SJCRH30 (cell line): Measurements from ENCODE around the gene KCND3. TPM values are rescaled to one million over a fixed set of nuclear protein-coding genes. Genes with fewer than 3 reads are reported as not detected.
A peak's percentile ranks its signal among the peaks of the same experiment; 100 is the strongest.

Experiments
- DNase-seq, 2 experiments: peaks; one replicate each; pipeline ENCODE4 v3.0.0-alpha.2; 2015 to 2020
- H3K27ac ChIP-seq: fragments of 250-450 bp; sonication (Bioruptor Pico); 2 replicates; pipeline ENCODE4 v1.5.1; 2020; ENCODE audit warnings: mild to moderate bottlenecking, moderate library complexity
- H3K27me3 ChIP-seq: fragments of 250-450 bp; sonication (Bioruptor Pico); 2 replicates; pipeline ENCODE4 v1.5.1; 2020; ENCODE audit warnings: mild to moderate bottlenecking, moderate library complexity
- H3K36me3 ChIP-seq: fragments of 250-450 bp; sonication (Bioruptor Pico); 2 replicates; pipeline ENCODE4 v1.5.1; 2020; ENCODE audit warnings: mild to moderate bottlenecking, moderate library complexity
- H3K4me1 ChIP-seq: fragments of 250-450 bp; sonication (Bioruptor Pico); 2 replicates; pipeline ENCODE4 v1.5.1; 2020; ENCODE audit warnings: mild to moderate bottlenecking, moderate library complexity
- H3K4me3 ChIP-seq: fragments of 250-450 bp; sonication (Bioruptor Pico); 2 replicates; pipeline ENCODE4 v1.5.1; 2020; ENCODE audit warnings: mild to moderate bottlenecking, moderate library complexity
- H3K9me3 ChIP-seq: fragments of 250-450 bp; sonication (Bioruptor Pico); replicated peaks from 2 replicates; pipeline ENCODE4 v1.5.1; 2020; ENCODE audit warnings: mild to moderate bottlenecking, moderate library complexity
- total RNA-seq: library from RNA; depleted of rRNA; stranded (reverse); fragments of >200 nt; shearing (Covaris generic); gene quantifications from 2 replicates; pipeline ENCODE4 v1.2.3, GENCODE V29; 2014

The KCND3 gene
- total RNA-seq, 1 experiment from 2014 or later = 5.1 TPM

GRCh38 chr1:111762332-111762731 lies 227.1 kb downstream of the KCND3 start:
- no peak overlapping the region for H3K4me3 ChIP-seq
- H3K4me1 ChIP-seq = no peaks in the 10 kb centered on the region; the same call in 1 of the 2 replicates
- H3K27ac ChIP-seq = no peak overlapping the region
- H3K9me3 ChIP-seq = no peaks in the 10 kb centered on the region
- peaks cover 75% of the 10 kb centered on the region for H3K36me3 ChIP-seq
- H3K27me3 ChIP-seq = no peaks in the 10 kb centered on the region
- no peak for DNase-seq

- no peak for DNase-seq
- no peaks in the 10 kb centered on the region; the same call in 1 of the 2 replicates for H3K4me1 ChIP-seq
- H3K9me3 ChIP-seq = no peaks in the 10 kb centered on the region
- no peak overlapping the region for H3K27ac ChIP-seq
- peaks cover 72% of the 10 kb centered on the region for H3K36me3 ChIP-seq
- no peaks in the 10 kb centered on the region for H3K27me3 ChIP-seq
- no peak overlapping the region for H3K4me3 ChIP-seq
Observed at GRCh38 chr1:111761717-111762116, 227.8 kb downstream of the KCND3 start.

DNA sequence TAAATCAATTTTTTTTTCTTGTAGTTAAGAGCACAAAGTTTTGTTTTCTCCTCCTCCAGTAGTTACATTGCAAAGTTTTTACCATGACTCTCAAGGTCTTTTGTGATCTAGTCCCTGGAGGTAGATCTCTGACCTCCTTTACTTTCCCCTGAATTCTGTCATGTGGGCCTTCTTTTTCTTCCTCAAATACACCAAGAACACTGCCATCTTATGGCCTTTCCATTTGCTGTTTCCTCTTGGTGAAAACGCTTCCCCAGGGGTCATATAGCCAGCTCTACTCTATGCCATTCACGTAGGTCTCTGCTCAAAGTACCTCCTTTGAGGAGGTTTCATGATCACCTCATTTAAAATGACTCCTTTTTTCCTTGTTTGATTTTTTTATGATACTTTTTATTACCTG lies 231.1 kb downstream of the KCND3 start:
- Histone ChIP-seq H3K36me3 (peaks cover 46% of the 10 kb centered on the region), H3K27me3 (no peaks in the 10 kb centered on the region), H3K4me3 (no peak overlapping the region), H3K4me1 (peaks cover 5% of the 10 kb centered on the region), H3K9me3 (no peaks in the 10 kb centered on the region), H3K27ac (no peak overlapping the region)
- no peak for DNase-seq

DNA sequence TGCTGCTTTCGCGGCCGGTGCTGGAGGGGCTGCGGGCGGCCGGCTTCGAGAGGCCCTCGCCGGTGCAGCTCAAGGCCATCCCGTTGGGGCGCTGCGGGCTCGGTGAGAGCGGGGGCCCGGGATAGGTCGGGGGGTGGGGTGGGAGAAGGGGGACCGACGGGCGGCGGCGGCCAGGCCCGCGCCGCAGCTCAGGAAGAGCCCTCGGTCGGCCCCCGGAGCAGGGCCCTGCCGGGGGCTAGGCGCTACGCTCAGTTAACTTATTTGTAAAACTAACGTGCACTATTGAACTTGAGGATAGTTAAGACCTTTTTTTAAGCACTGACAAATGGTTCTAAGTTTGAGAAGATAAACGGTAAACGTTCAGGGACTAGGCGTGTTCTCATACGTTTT lies 233.3 kb downstream of the KCND3 start:
- Histone ChIP-seq H3K36me3 (peaks cover 28% of the 10 kb centered on the region), H3K27me3 (no peaks in the 10 kb centered on the region), H3K4me3 (peak overlapping the region; percentile 98), H3K27ac (peak overlapping the region; percentile 85), H3K4me1 (peaks cover 5% of the 10 kb centered on the region), H3K9me3 (no peaks in the 10 kb centered on the region)
- no peak for DNase-seq

DNA sequence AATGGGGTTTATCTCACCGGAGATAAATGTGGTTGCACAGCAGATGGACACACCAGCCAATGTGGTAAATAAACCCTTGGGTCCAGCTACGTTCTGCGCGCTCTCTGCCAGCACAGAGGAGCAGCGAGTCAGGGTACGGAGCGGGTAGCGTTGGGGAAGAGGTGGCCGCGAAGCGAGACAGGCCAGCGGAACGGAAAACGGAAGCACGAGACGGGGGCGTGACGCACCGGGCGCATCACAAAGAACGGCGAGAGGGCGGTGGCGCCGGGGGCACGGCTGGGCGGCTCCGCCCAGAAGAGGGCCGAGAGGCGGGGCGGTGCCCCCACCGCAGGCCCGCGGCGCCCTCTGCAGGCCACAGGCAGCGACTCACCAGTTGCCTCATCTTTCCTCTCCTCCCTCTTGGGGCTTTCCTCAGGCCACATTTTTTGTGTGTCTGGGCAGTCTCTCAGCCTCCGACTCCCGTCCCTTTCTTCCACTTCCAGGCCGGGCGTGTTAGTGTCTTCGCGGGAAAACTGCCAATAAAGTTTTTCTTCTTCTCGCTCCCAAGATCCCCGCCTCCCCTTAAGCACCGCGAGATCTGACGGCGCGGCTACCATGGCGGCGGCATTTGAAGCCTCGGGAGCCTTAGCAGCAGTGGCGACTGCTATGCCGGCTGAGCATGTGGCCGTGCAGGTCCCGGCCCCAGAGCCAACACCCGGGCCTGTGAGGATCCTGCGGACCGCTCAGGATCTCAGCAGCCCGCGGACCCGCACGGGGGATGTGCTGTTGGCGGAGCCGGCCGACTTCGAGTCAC lies 233.9 kb downstream of the KCND3 start, which contains the start of gene DDX20:
Gene DDX20, plus strand, starts transcription at position 571 of the 793 bp plus-strand sequence. Its CDS starts 24 bp downstream, at position 595.
- peak; percentile 91 to 97 for DNase-seq
- peaks cover 22% of the 10 kb centered on the region for H3K36me3 ChIP-seq
- no peaks in the 10 kb centered on the region for H3K9me3 ChIP-seq
- peak within 1 kb of the TSS; percentile 85 for H3K27ac ChIP-seq
- peaks cover 5% of the 10 kb centered on the region for H3K4me1 ChIP-seq
- H3K27me3 ChIP-seq = no peaks in the 10 kb centered on the region
- peak within 1 kb of the TSS; percentile 98 for H3K4me3 ChIP-seq

DNA sequence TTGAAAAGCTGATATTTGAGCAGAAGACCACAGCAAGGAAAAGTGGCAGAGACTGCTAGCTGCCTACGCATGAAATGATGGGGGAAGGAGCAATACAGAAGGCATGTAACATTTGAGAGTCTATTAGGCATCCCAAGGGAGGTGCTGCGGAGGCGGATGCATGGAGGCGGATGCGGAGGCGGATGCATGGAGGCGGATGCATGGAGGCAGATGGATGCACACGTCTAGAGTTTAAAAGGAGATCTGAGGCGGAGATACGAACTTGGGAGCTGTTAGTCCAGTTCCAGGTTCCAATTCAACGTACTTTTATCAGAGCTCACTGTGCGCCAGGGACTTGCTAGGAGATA lies 234.5 kb downstream of the KCND3 start:
- Histone ChIP-seq H3K9me3 (no peaks in the 10 kb centered on the region), H3K27ac (peak overlapping the region; percentile 85), H3K36me3 (peaks cover 16% of the 10 kb centered on the region), H3K27me3 (no peaks in the 10 kb centered on the region), H3K4me1 (peaks cover 5% of the 10 kb centered on the region), H3K4me3 (peak overlapping the region; percentile 98)
- peak; percentile 64 to 74 for DNase-seq

- no peak overlapping the region for H3K27ac ChIP-seq
- H3K9me3 ChIP-seq = no peaks in the 10 kb centered on the region
- H3K4me1 ChIP-seq = peaks cover 5% of the 10 kb centered on the region
- H3K4me3 ChIP-seq = no peak overlapping the region
- no peak for DNase-seq
- 0 out of 2 replicates have a peak, but pooled peaks cover under 1% of the 10 kb centered on the region for H3K36me3 ChIP-seq
- H3K27me3 ChIP-seq = no peaks in the 10 kb centered on the region
Observed at GRCh38 chr1:111751906-111752575, 237.4 kb downstream of the KCND3 start.

DNA sequence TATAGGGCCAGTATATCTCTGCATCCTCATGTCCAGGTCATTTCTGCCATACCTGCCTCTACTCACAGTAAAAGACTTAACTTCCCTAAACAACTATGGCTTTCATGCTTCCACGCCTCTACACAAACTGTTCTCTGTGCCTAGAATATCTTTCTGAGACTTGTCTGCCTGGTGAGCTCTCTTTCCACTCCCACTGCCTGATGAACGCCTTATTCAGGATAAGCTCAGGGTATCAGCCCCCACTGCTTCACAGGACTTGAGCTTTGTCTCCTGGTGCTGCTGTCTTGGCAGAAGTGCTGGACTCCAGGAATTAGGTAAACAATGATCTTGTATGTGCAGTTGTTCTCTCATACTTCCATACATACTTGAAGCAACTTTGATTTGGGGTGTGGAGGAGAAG lies 238.6 kb downstream of the KCND3 start:
- H3K4me3 ChIP-seq = no peak overlapping the region

DNA sequence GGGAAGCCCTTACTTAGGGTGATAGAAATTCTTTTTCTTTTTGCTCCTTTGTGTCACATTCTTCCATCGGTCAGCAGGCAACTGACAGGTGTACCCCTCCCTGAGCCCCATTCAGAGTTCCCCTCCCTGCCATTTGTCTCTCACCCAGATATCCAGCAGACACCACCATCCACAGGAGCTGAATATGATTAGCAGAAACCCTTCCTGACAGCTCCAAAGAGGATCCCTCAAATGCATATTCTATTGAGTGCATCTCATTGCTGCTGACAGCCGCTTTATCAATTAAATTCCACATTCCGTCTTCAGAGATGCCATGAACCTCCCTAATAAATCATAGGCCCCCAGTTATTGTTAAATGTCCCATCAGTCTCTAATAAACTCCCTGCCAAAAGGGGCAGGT lies 239.8 kb downstream of the KCND3 start:
- Histone ChIP-seq H3K36me3 (no peaks in the 10 kb centered on the region), H3K27ac (no peak overlapping the region), H3K4me3 (no peak overlapping the region), H3K4me1 (peaks cover 4% of the 10 kb centered on the region), H3K27me3 (no peaks in the 10 kb centered on the region), H3K9me3 (no peaks in the 10 kb centered on the region)
- DNase-seq = no peak

More for the DNA sequence above, 238.6 kb downstream of the KCND3 start:
- H3K27me3 ChIP-seq = no peaks in the 10 kb centered on the region
- no peaks in the 10 kb centered on the region for H3K9me3 ChIP-seq
- DNase-seq = no peak
- no peak overlapping the region for H3K27ac ChIP-seq
- no peaks in the 10 kb centered on the region for H3K36me3 ChIP-seq
- H3K4me1 ChIP-seq = peaks cover 5% of the 10 kb centered on the region

- Histone ChIP-seq H3K27ac (no peak overlapping the region), H3K4me1 (no peaks in the 10 kb centered on the region), H3K27me3 (no peaks in the 10 kb centered on the region), H3K36me3 (no peaks in the 10 kb centered on the region), H3K4me3 (no peak overlapping the region), H3K9me3 (no peaks in the 10 kb centered on the region)
- DNase-seq = no peak
Observed at GRCh38 chr1:111747947-111748346, 241.5 kb downstream of the KCND3 start.

GRCh38 chr1:111747282-111747734 lies 242.2 kb downstream of the KCND3 start:
- Histone ChIP-seq H3K4me1 (no peaks in the 10 kb centered on the region), H3K27ac (no peak overlapping the region), H3K9me3 (no peaks in the 10 kb centered on the region), H3K27me3 (no peaks in the 10 kb centered on the region), H3K36me3 (no peaks in the 10 kb centered on the region), H3K4me3 (no peak overlapping the region)
- peak; percentile 81 to 88 for DNase-seq

DNA sequence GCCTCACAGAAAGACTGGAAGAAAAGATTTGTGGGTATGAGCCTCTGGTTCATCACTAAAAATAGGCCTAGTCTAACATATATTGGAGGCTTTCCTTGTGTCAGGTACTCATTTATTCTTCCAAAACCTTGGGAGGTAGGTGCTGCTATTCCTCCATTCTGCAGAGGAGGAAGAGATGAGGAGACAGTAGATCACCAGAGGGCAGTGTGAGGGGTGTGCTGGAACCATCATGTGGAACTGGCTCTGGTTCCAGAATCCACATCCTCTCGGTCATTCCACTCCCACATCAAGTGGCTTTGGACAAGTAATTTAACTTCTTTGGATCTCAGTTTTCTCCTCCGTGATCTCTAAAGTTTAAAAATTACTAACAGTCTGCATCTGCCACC lies 242.9 kb downstream of the KCND3 start:
- no peaks in the 10 kb centered on the region for H3K9me3 ChIP-seq
- H3K36me3 ChIP-seq = no peaks in the 10 kb centered on the region
- no peaks in the 10 kb centered on the region for H3K4me1 ChIP-seq
- no peak overlapping the region for H3K4me3 ChIP-seq
- no peak for DNase-seq
- no peaks in the 10 kb centered on the region for H3K27me3 ChIP-seq
- no peak overlapping the region for H3K27ac ChIP-seq

DNA sequence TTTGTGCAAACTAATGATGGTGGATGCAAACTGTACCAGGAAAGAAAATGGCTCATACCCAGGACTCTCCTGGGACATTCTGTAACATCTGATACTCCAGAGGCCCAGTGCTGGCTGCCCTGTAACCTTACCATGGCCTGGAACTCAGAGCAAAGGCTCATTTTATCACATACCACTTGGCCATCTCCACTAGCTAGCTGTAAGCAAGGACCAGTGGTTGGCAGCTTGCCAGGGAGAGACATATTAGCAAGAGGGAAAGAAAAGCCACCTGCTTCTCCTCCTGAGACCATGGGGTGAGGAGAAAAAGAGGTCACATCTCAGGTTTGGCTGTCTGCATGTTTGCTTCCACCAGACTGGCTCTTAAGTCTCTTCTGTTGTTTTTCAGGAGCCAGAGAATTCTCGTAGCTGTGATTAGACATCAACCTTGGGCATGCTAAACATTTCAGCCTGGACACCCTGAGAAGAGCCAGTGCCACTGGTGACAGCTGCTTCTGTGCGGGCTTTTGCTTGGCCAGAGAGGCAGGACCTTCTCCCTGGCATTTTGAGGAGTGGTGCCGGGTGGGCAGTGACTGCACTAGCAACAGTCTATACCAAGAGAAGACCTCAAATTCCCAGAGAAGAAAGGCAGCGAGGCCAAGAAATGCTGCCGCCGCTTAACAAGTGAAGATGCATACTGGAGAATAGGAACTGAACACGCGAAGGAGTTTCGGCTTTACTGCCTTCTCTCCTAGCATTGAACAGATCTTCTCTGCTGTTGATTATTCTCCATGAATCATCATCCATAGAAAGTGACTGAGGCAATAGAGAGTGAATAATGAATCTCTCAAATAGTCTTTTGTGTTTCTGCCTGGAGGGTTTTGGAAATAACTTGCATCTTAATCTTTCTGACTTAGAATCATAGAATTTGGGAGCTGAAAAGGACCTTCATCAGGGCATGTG lies 243.5 kb downstream of the KCND3 start:
- Histone ChIP-seq H3K27me3 (no peaks in the 10 kb centered on the region), H3K4me1 (no peaks in the 10 kb centered on the region), H3K36me3 (no peaks in the 10 kb centered on the region), H3K27ac (no peak overlapping the region), H3K9me3 (no peaks in the 10 kb centered on the region), H3K4me3 (no peak overlapping the region)
- peak; percentile 41 to 63 for DNase-seq

GRCh38 chr1:111743679-111744101 lies 245.8 kb downstream of the KCND3 start:
- no peaks in the 10 kb centered on the region for H3K27me3 ChIP-seq
- H3K9me3 ChIP-seq = no peaks in the 10 kb centered on the region
- no peaks in the 10 kb centered on the region for H3K36me3 ChIP-seq
- no peaks in the 10 kb centered on the region for H3K4me1 ChIP-seq
- no peak overlapping the region for H3K4me3 ChIP-seq
- no peak overlapping the region for H3K27ac ChIP-seq
- no peak for DNase-seq
